ENCODE results near the gene TMEM218.

The TMEM218 gene

GRCh38 chr11:125156346-125157117 is 45.1 kb upstream of the TMEM218 start:
- ATAC-seq: no peak

GRCh38 chr11:125155767-125156166 is 44.3 kb upstream of the TMEM218 start:
- ATAC-seq: no peak
- TF ChIP-seq TOX (CRISPR knock-in tag; IDR thresholded peaks at IDR 0.05; ENCODE audit: borderline replicate concordance) (no peak), CSRNP3 (CRISPR knock-in tag; IDR thresholded peaks at IDR 0.05) (no peak), CSDC2 (CRISPR knock-in tag; IDR thresholded peaks at IDR 0.05) (no peak), ARNTL (CRISPR knock-in tag; IDR thresholded peaks at IDR 0.05; ENCODE audit: borderline replicate concordance, low read depth) (no peak), ISL1 (CRISPR knock-in tag; IDR thresholded peaks at IDR 0.05) (no peak), TCF4 (CRISPR knock-in tag; IDR thresholded peaks at IDR 0.05; ENCODE audit: borderline replicate concordance) (no peak), POU6F1 (CRISPR knock-in tag; IDR thresholded peaks at IDR 0.05; ENCODE audit: borderline replicate concordance, low read depth) (no peak), ESRRG (CRISPR knock-in tag; IDR thresholded peaks at IDR 0.05) (no peak), RARB (CRISPR knock-in tag; IDR thresholded peaks at IDR 0.05) (no peak), BACH2 (CRISPR knock-in tag; IDR thresholded peaks at IDR 0.05; ENCODE audit: borderline replicate concordance) (no peak), ZFP30 (CRISPR knock-in tag; IDR thresholded peaks at IDR 0.05) (no peak), GLIS3 (CRISPR knock-in tag; IDR thresholded peaks at IDR 0.05) (no peak), SNAI2 (CRISPR knock-in tag; IDR thresholded peaks at IDR 0.05) (no peak), ZNF70 (CRISPR knock-in tag; IDR thresholded peaks at IDR 0.05) (no peak)

More at GRCh38 chr11:125156346-125157117, 45.1 kb upstream of the TMEM218 start:
- TF ChIP-seq SNAI2 (CRISPR knock-in tag; IDR thresholded peaks at IDR 0.05) (no peak), ZC3H10 (CRISPR knock-in tag; IDR thresholded peaks at IDR 0.05) (no peak), ZNF8 (CRISPR knock-in tag; IDR thresholded peaks at IDR 0.05) (no peak), ZNF70 (CRISPR knock-in tag; IDR thresholded peaks at IDR 0.05) (no peak), ZFP30 (CRISPR knock-in tag; IDR thresholded peaks at IDR 0.05) (no peak), POU6F1 (CRISPR knock-in tag; IDR thresholded peaks at IDR 0.05; ENCODE audit: borderline replicate concordance, low read depth) (no peak), TSHZ2 (CRISPR knock-in tag; IDR thresholded peaks at IDR 0.05) (no peak), ARNTL (CRISPR knock-in tag; IDR thresholded peaks at IDR 0.05; ENCODE audit: borderline replicate concordance, low read depth) (no peak), CSRNP3 (CRISPR knock-in tag; IDR thresholded peaks at IDR 0.05) (no peak), TOX (CRISPR knock-in tag; IDR thresholded peaks at IDR 0.05; ENCODE audit: borderline replicate concordance) (no peak), ESRRG (CRISPR knock-in tag; IDR thresholded peaks at IDR 0.05) (no peak), ZFP3 (CRISPR knock-in tag; IDR thresholded peaks at IDR 0.05) (no peak), GLIS3 (CRISPR knock-in tag; IDR thresholded peaks at IDR 0.05) (no peak), OSR1 (CRISPR knock-in tag; IDR thresholded peaks at IDR 0.05) (no peak), ISL1 (CRISPR knock-in tag; IDR thresholded peaks at IDR 0.05) (no peak), PPARA (CRISPR knock-in tag; IDR thresholded peaks at IDR 0.05; ENCODE audit: borderline replicate concordance) (no peak), TCF4 (CRISPR knock-in tag; IDR thresholded peaks at IDR 0.05; ENCODE audit: borderline replicate concordance) (no peak)
- TF ChIP-seq, protein P1, sequence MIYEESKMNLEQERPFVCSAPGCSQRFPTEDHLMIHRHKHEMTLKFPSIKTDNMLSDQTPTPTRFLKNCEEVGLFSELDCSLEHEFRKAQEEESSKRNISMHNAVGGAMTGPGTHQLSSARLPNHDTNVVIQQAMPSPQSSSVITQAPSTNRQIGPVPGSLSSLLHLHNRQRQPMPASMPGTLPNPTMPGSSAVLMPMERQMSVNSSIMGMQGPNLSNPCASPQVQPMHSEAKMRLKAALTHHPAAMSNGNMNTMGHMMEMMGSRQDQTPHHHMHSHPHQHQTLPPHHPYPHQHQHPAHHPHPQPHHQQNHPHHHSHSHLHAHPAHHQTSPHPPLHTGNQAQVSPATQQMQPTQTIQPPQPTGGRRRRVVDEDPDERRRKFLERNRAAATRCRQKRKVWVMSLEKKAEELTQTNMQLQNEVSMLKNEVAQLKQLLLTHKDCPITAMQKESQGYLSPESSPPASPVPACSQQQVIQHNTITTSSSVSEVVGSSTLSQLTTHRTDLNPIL (CRISPR knock-in tag; IDR thresholded peaks at IDR 0.05; ENCODE audit: low read depth): no peak

Data from SK-N-SH treated with all-trans-retinoic acid at 6 μM for 48 hours (cell line).